Uterus (tissue), 2 donors: ENCODE measurements around the gene RAB34.

Source experiments
- POLR2A ChIP-seq, 2 donors: fragments of 450-650 bp; IDR thresholded peaks; one replicate each; pipeline ENCODE4 v1.6.1; 2016; ENCODE audit warnings: antibody characterized with exemption in 2 of 2, mild to moderate bottlenecking in 1 of 2, moderate library complexity in 1 of 2
- TF ChIP-seq, protein P1 (sequence below), 4 experiments: fragments of 200-600 bp in 2 of 4; fragments of 450-650 bp in 2 of 4; sonication (generic) in 2 of 4; IDR thresholded peaks; one replicate each; pipeline ENCODE4 v1.5.1; 2016 to 2019; ENCODE audit warnings: antibody characterized with exemption in 4 of 4, mild to moderate bottlenecking in 2 of 4, moderate library complexity in 1 of 4

DNA sequence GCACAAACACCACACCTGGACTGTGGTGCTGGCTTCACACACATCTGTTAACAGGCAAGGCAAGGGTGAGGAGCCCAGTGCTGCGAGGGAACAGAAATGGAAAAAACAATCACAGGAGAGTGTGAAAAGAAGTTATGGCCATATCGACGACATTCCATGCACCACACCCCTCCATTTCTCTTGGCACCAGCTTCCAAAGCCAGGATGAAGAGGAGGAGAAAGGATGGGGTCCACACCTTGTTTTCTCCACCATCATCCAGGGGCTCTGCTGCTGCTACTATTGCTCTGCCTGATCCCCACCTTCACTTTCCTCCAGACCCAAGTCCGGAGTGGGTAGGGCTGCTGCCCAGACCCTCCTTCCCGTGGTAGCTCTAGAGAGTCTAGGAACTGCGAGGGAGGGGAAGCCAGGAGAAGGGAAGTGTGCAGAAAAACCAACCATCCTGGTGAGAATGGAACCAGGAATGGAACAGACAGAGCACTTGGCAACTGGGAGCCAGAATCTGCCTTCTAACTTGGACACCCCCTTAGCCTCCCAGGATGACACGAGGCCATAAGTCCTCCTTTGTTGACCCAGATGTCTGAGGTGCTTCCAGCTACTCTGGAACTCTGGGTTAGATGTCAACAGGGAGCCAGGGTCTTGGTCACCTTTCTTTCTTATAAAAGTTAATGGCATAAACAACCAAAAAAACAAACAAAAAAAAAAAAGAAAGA lies 4.8 kb downstream of the RAB34 start:
- TF ChIP-seq POLR2A (IDR thresholded peaks at IDR 0.05) = no peak
- TF ChIP-seq, protein P1, sequence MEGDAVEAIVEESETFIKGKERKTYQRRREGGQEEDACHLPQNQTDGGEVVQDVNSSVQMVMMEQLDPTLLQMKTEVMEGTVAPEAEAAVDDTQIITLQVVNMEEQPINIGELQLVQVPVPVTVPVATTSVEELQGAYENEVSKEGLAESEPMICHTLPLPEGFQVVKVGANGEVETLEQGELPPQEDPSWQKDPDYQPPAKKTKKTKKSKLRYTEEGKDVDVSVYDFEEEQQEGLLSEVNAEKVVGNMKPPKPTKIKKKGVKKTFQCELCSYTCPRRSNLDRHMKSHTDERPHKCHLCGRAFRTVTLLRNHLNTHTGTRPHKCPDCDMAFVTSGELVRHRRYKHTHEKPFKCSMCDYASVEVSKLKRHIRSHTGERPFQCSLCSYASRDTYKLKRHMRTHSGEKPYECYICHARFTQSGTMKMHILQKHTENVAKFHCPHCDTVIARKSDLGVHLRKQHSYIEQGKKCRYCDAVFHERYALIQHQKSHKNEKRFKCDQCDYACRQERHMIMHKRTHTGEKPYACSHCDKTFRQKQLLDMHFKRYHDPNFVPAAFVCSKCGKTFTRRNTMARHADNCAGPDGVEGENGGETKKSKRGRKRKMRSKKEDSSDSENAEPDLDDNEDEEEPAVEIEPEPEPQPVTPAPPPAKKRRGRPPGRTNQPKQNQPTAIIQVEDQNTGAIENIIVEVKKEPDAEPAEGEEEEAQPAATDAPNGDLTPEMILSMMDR (IDR thresholded peaks at IDR 0.05) = no peak
